GM21576 (cell line): ENCODE measurements around the gene SPON2.
"Not testable (repeated sequence)": the region's sequence is repeated elsewhere in the genome, so short reads cannot be mapped to it uniquely, and the experiment has no call there.

Source experiments
- ATAC-seq: cut with Tn5 transposase; IDR thresholded peaks from one replicate; pipeline ENCODE4 v1.9.1; 2021; ENCODE audit warnings: mild to moderate bottlenecking, moderate library complexity; ENCODE audit not compliant: unreplicated experiment

SPON2 gene

GRCh38 chr4:1152290-1152689, 20.1 kb downstream of the SPON2 start:
- ATAC-seq: no peak

- ATAC-seq: no peak
Observed at GRCh38 chr4:1151541-1151940, 20.8 kb downstream of the SPON2 start.

GRCh38 chr4:1150875-1151274, 21.5 kb downstream of the SPON2 start:
- no peak for ATAC-seq

- no peak for ATAC-seq
Observed at GRCh38 chr4:1139860-1140259, 32.5 kb downstream of the SPON2 start.

- no peak for ATAC-seq
Observed at GRCh38 chr4:1137850-1138249, 34.5 kb downstream of the SPON2 start.

GRCh38 chr4:1137063-1137776, 35.2 kb downstream of the SPON2 start:
- no peak for ATAC-seq

GRCh38 chr4:1136048-1136447, 36.3 kb downstream of the SPON2 start:
- ATAC-seq: no peak

GRCh38 chr4:1133033-1133432, 39.4 kb downstream of the SPON2 start:
- ATAC-seq: no peak

GRCh38 chr4:1130316-1131186, 41.8 kb downstream of the SPON2 start:
- no peak for ATAC-seq

GRCh38 chr4:1126506-1126905, 45.9 kb downstream of the SPON2 start:
- no peak for ATAC-seq

GRCh38 chr4:1125466-1125865, 46.9 kb downstream of the SPON2 start:
- not testable (repeated sequence) for ATAC-seq

- ATAC-seq: no peak
Observed at GRCh38 chr4:1124818-1125217, 47.6 kb downstream of the SPON2 start.

- ATAC-seq: no peak
Observed at GRCh38 chr4:1122505-1122904, 49.9 kb downstream of the SPON2 start.
